ENCODE data around the gene RASA3. TPM values are rescaled to one million over a fixed set of nuclear protein-coding genes. Genes with fewer than 3 reads are reported as not detected.

Gene RASA3
- total and polyA plus RNA-seq, 2 of the 8 experiments (the other 6 are each of a cell fraction or from before 2014, with no cell fraction given) = 7.5 to 21.9 TPM

DNA sequence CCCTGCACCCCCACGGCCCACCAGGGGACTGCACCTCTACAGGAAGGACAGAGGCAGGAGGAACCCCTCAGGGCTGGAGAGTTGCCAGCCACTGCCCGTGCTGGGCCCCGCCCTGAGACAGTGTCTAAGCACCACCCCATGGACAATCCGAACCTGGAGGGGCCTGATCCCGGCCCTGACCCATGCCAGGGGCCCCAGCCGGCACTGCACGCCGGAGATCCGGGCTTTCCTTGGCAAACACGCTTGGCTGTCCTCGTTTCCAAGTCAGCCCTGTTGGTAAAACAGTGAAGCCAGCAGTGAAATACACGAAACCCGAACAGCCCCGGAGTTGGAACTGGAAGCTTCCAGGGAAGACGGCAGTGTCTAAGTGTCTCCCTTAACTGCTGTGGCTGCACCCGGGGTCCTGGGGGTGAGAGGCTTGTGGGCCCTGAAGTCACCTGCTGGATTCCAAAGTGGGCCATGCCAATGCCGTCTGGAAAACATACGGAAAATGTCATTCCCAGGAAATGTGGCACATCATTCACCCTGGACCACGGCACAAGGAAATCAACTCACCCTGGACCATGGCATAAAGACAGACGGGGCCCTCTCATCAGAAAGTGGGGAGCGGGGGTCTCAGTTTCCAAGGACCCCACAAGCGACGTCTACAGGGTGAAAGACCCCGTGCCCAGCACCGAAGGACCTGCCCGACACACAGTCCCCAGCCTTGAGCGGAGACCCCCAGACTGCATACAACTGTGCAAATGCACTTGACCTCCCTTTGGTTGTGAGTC is 30.9 kb downstream of the RASA3 start:
- POLR2A ChIA-PET (ENCODE audit: partially characterized antibody) = no interaction called here
- H3K4me3 ChIP-seq (ENCODE audit: extremely low read depth in 1 of 4, insufficient read depth in 2 of 4, low read depth in 3 of 4, low read length in 4 of 4) = no peak overlapping the region
- H3K23me2 ChIP-seq (ENCODE audit: low read depth, low read length) = no peaks in the 10 kb centered on the region
- H2AFZ ChIP-seq (ENCODE audit: low read length) = no peak overlapping the region
- H3K18ac ChIP-seq (ENCODE audit: extremely low read depth, low read length) = no peak overlapping the region
- H2BK15ac ChIP-seq (ENCODE audit: low read length) = no peak overlapping the region
- no peak overlapping the region for H2BK20ac ChIP-seq (ENCODE audit: low read length)
- TF ChIP-seq JUND (IDR thresholded peaks at IDR 0.05; ENCODE audit: low read length) (no peak), SP1 (IDR thresholded peaks at IDR 0.05; ENCODE audit: low read depth, low read length) (no peak), NANOG (IDR thresholded peaks at IDR 0.05; ENCODE audit: insufficient read depth, low read depth, low read length, poor library complexity, severe bottlenecking) (no peak), YY1 (IDR thresholded peaks at IDR 0.05; ENCODE audit: low read depth, low read length) (no peak), CREB1 (IDR thresholded peaks at IDR 0.05) (no peak), SIX5 (IDR thresholded peaks at IDR 0.05; ENCODE audit: low read depth, low read length) (no peak), RXRA (IDR thresholded peaks at IDR 0.05; ENCODE audit: insufficient read depth, low read depth, low read length) (no peak), CHD1 (IDR thresholded peaks at IDR 0.05; ENCODE audit: low read depth, low read length) (no peak), PHF8 (conservative IDR thresholded peaks at IDR 0.05; ENCODE audit: low read depth, low read length) (no peak), SRF (IDR thresholded peaks at IDR 0.05; ENCODE audit: low read depth, low read length) (no peak), POLR2AphosphoS5 (IDR thresholded peaks at IDR 0.05; ENCODE audit: low read depth, low read length) (no peak), EZH2 (IDR thresholded peaks at IDR 0.05; ENCODE audit: low read depth, low read length, severe bottlenecking) (no peak)
- 94% methylated on average over 23 of the region's 27 CpGs; no CpG with 5 or more reads in 1 of the 2 experiments for WGBS, 2 experiments (ENCODE audit: extremely low coverage in 1 of 2, insufficient coverage in 1 of 2, insufficient read length in 1 of 2, insufficient replicate concordance in 2 of 2, low coverage in 1 of 2, low lambda C conversion rate in 2 of 2, missing lambda C conversion rate in 1 of 2)
- H2BK120ac ChIP-seq (replicated peaks; ENCODE audit: low read depth, low read length) = no peak overlapping the region
- no peak overlapping the region for H4K91ac ChIP-seq (replicated peaks; ENCODE audit: insufficient read length, low read length)
- H3K79me2 ChIP-seq (ENCODE audit: control insufficient read depth in 1 of 2, insufficient read depth in 2 of 2, low read length in 2 of 2) = peaks cover 0 to 19% of the 10 kb centered on the region in 2 experiments; a peak in 2 of 4 replicates
- peaks cover 0 to 5% of the 10 kb centered on the region in 2 experiments for H4K20me1 ChIP-seq (replicated peaks in 1 of 2; ENCODE audit: control insufficient read depth in 1 of 2, insufficient read depth in 2 of 2, low read length in 2 of 2)
- H4K8ac ChIP-seq (ENCODE audit: extremely low read depth, insufficient read depth, low read length) = no peak overlapping the region
- no peak overlapping the region for H3K23ac ChIP-seq (ENCODE audit: insufficient read length)
- no peak overlapping the region for H3K9ac ChIP-seq (replicated peaks in 1 of 4; ENCODE audit: extremely low read depth in 1 of 4, low read depth in 3 of 4, low read length in 3 of 4)
- H3K36me3 ChIP-seq (ENCODE audit: control insufficient read depth in 2 of 4, insufficient read depth in 4 of 4, low read length in 3 of 4) = no peaks in the 10 kb centered on the region
- no peak overlapping the region for H3K27ac ChIP-seq (ENCODE audit: low read depth, low read length)
- H2BK12ac ChIP-seq (ENCODE audit: low read depth, low read length) = no peak overlapping the region
- CTCF ChIA-PET (ENCODE audit: partially characterized antibody) = interaction anchor here (1.2 kb wide), 1 partner anchor 12 kb away, joined by 3 read pairs; no protein-coding TSS in a partner anchor
- no peak overlapping the region for H2BK5ac ChIP-seq (ENCODE audit: low read depth, low read length)
- H3K27me3 ChIP-seq (replicated peaks in 1 of 4; ENCODE audit: control insufficient read depth in 3 of 4, extremely low read depth in 1 of 4, insufficient read depth in 3 of 4, low read length in 3 of 4) = no peaks in the 10 kb centered on the region
- H3K14ac ChIP-seq (ENCODE audit: insufficient read length) = no peak overlapping the region
- no peak overlapping the region for H4K5ac ChIP-seq (ENCODE audit: insufficient read length, low read depth, low read length)
- H3K56ac ChIP-seq (replicated peaks; ENCODE audit: insufficient read length, low read depth, low read length) = no peak overlapping the region
- H3K79me1 ChIP-seq (ENCODE audit: low read depth, low read length) = 0 out of 2 replicates have a peak, but pooled peaks cover 2% of the 10 kb centered on the region
- FAIRE-seq (no peak), DNase-seq (ENCODE audit: low read depth in 1 of 2, low spot score in 2 of 2) (no peak)
- peaks cover 0 to 6% of the 10 kb centered on the region in 2 experiments; a peak in 1 of 4 replicates for H3K9me3 ChIP-seq (ENCODE audit: insufficient read depth in 2 of 2, low read depth in 1 of 2, low read length in 1 of 2)
- H2AK5ac ChIP-seq (ENCODE audit: low read depth, low read length) = no peak overlapping the region
- no peak overlapping the region for H3K4me2 ChIP-seq (ENCODE audit: insufficient read depth in 1 of 2, low read depth in 2 of 2, low read length in 2 of 2)
- H3K4me1 ChIP-seq (replicated peaks in 1 of 4; ENCODE audit: control insufficient read depth in 3 of 4, insufficient read depth in 4 of 4, low read length in 3 of 4) = peaks cover 0 to 9% (median 3%) of the 10 kb centered on the region in 4 experiments; a peak in 4 of 7 replicates
- no peak overlapping the region for H3K4ac ChIP-seq (replicated peaks; ENCODE audit: insufficient read length, low read depth, low read length)
